GM12891 (cell line): Measurements from ENCODE around the gene SAMD10.

ENCODE experiments used
- POLR2A ChIP-seq: IDR thresholded peaks from 2 replicates; pipeline ENCODE4 v1.6.1; 2011; ENCODE audit warnings: low read depth, low read length, control low read depth
- POLR2AphosphoS5 ChIP-seq: IDR thresholded peaks from 2 replicates; pipeline ENCODE4 v1.6.1; 2011; ENCODE audit warnings: low read depth, low read length, control low read depth

DNA sequence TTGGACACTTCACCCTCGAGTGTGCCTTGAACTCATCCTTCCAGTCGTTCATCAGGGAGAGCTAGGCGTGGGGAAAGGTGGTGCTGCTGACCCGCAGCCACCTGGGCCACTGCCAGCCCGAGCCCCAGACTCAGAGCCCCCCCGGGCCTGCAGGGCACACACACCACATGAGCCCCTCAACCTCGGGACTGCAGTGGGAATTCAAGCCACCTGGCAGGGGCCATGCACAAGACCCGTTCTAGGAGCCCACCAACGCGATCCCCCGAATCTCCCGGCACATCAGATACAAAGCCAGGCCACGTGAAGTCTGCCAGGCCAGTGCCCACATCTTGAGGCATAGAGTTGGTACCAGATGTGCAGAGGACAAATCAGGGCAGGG, 12.5 kb downstream of the SAMD10 start:
- TF ChIP-seq POLR2AphosphoS5 (no peak), POLR2A (peak; percentile 44; the same call in 1 of the 2 replicates)
